Cardiac muscle cell (in vitro differentiated cells and primary cell): Measurements from ENCODE around the gene PLA2G4A. TPM values are rescaled to one million over a fixed set of nuclear protein-coding genes. Genes with fewer than 3 reads are reported as not detected.

Experiments
- DNase-seq, 2 donors: peaks; one replicate each; pipeline versions ENCODE4 v3.0.0 to v3.0.0-alpha.2; 2010 to 2017; ENCODE audit warnings: low read depth in 1 of 2, low spot score in 1 of 2
- H3K27ac ChIP-seq: fragments of 200-600 bp; sonication (generic); 2 replicates; pipeline ENCODE4 v1.5.1; 2016
- H3K27me3 ChIP-seq: fragments of 200-600 bp; sonication (generic); 2 replicates; pipeline ENCODE4 v1.6.0; 2016; ENCODE audit warnings: control low read depth
- H3K36me3 ChIP-seq: fragments of 200-600 bp; sonication (generic); 2 replicates; pipeline ENCODE4 v1.5.1; 2016; ENCODE audit warnings: control low read depth
- H3K4me1 ChIP-seq: fragments of 200-600 bp; sonication (generic); 2 replicates; pipeline ENCODE4 v1.8.1; 2017; ENCODE audit warnings: low read depth, mild to moderate bottlenecking, mixed run types
- H3K4me3 ChIP-seq: fragments of 200-600 bp; sonication (generic); 2 replicates; pipeline ENCODE4 v1.5.1; 2016; ENCODE audit warnings: mild to moderate bottlenecking
- H3K9me3 ChIP-seq: fragments of 200-600 bp; sonication (generic); 2 replicates; pipeline ENCODE4 v1.5.1; 2017; ENCODE audit warnings: low read depth, mild to moderate bottlenecking, control low read depth
- polyA plus RNA-seq: library from polyadenylated mRNA; unstranded; fragments of >200 nt; fragmentation: Nextera tagmentation; extraction: Ambion mirVana; gene quantifications from 2 replicates; pipeline ENCODE4 v1.2.1, GENCODE V29; 2016
- total RNA-seq: library from RNA; depleted of rRNA; stranded (reverse); fragments of >200 nt; gene quantifications from 2 replicates; pipeline ENCODE4 v1.2.3, GENCODE V29; 2016
- TF ChIP-seq, protein P1 (sequence below): IDR thresholded peaks from 2 replicates; pipeline ENCODE4 v1.5.1; 2012; ENCODE audit warnings: low read depth, mild to moderate bottlenecking, low read length

Gene PLA2G4A
- total and polyA plus RNA-seq, 2 experiments from 2014 or later, result 0.09 TPM; not detected in 1

- Histone ChIP-seq H3K4me3 (no peak overlapping the region), H3K36me3 (no peaks in the 10 kb centered on the region), H3K9me3 (no peaks in the 10 kb centered on the region), H3K4me1 (no peaks in the 10 kb centered on the region), H3K27ac (no peak overlapping the region), H3K27me3 (no peaks in the 10 kb centered on the region)
- TF ChIP-seq, protein P1, sequence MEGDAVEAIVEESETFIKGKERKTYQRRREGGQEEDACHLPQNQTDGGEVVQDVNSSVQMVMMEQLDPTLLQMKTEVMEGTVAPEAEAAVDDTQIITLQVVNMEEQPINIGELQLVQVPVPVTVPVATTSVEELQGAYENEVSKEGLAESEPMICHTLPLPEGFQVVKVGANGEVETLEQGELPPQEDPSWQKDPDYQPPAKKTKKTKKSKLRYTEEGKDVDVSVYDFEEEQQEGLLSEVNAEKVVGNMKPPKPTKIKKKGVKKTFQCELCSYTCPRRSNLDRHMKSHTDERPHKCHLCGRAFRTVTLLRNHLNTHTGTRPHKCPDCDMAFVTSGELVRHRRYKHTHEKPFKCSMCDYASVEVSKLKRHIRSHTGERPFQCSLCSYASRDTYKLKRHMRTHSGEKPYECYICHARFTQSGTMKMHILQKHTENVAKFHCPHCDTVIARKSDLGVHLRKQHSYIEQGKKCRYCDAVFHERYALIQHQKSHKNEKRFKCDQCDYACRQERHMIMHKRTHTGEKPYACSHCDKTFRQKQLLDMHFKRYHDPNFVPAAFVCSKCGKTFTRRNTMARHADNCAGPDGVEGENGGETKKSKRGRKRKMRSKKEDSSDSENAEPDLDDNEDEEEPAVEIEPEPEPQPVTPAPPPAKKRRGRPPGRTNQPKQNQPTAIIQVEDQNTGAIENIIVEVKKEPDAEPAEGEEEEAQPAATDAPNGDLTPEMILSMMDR, result no peak
- DNase-seq, result no peak
Observed at GRCh38 chr1:186799689-186800054, 29.1 kb upstream of the PLA2G4A start.

GRCh38 chr1:186802388-186802787, 26.4 kb upstream of the PLA2G4A start:
- TF ChIP-seq, protein P1, result no peak
- Histone ChIP-seq H3K36me3 (no peaks in the 10 kb centered on the region), H3K27ac (no peak overlapping the region), H3K27me3 (no peaks in the 10 kb centered on the region), H3K9me3 (no peaks in the 10 kb centered on the region), H3K4me3 (no peak overlapping the region), H3K4me1 (no peaks in the 10 kb centered on the region)
- DNase-seq, result no peak

GRCh38 chr1:186804679-186805078, 24.1 kb upstream of the PLA2G4A start:
- Histone ChIP-seq H3K27ac (no peak overlapping the region), H3K27me3 (no peaks in the 10 kb centered on the region), H3K4me3 (no peak overlapping the region), H3K9me3 (no peaks in the 10 kb centered on the region), H3K4me1 (no peaks in the 10 kb centered on the region), H3K36me3 (no peaks in the 10 kb centered on the region)
- DNase-seq, result no peak
- TF ChIP-seq, protein P1, result no peak

- Histone ChIP-seq H3K9me3 (no peaks in the 10 kb centered on the region), H3K36me3 (no peaks in the 10 kb centered on the region), H3K4me3 (no peak overlapping the region), H3K27ac (no peak overlapping the region), H3K4me1 (no peaks in the 10 kb centered on the region), H3K27me3 (no peaks in the 10 kb centered on the region)
- TF ChIP-seq, protein P1, result peak; percentile 60
- DNase-seq, result peak; percentile 8 to 84
Observed at GRCh38 chr1:186806477-186806876, 22.3 kb upstream of the PLA2G4A start.

DNA sequence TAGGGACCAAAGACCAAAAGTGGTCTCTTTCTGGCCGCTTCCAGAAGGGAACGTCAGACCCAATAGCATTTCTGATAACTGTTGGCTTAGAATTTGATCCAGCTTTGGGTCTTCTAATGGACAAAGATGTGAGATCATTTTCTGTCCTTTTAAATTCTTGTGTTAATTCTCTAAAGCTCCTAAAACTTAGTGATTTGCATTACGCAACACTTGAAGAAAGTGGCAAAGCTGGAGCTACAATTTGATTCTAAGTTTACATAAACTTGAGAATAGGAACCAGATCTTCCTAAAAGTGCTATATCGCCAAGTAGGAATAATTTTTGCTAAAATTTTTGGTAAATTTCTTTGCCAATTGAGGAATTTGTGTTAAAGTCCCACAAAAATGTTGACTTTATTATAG, 21.6 kb upstream of the PLA2G4A start:
- H3K27me3 ChIP-seq, result no peaks in the 10 kb centered on the region
- DNase-seq, result no peak
- H3K36me3 ChIP-seq, result no peaks in the 10 kb centered on the region
- H3K4me1 ChIP-seq, result no peaks in the 10 kb centered on the region
- TF ChIP-seq, protein P1, result no peak
- no peak overlapping the region for H3K27ac ChIP-seq
- H3K9me3 ChIP-seq, result no peaks in the 10 kb centered on the region
- H3K4me3 ChIP-seq, result no peak overlapping the region

DNA sequence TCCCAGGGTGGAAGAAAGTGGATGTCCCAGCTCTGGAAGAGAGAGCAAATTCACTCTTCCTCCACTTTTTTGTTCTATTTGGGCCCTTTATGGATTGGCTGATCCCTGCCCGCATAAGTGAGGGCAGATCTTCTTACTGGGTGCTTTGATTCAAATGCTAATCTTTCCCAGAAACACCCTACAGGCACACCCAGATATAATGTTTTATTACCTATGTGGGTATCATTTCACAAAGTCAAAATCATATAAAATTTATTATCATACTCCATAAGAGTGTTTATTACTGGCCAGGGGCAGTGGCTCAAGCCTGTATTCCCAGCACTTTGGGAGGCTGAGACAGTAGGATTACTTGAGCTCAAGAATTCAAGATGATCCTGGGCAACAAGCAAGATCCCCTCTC, 16.9 kb upstream of the PLA2G4A start:
- no peak for DNase-seq
- TF ChIP-seq, protein P1, result no peak
- Histone ChIP-seq H3K4me3 (no peak overlapping the region), H3K27me3 (no peaks in the 10 kb centered on the region), H3K36me3 (no peaks in the 10 kb centered on the region), H3K4me1 (no peaks in the 10 kb centered on the region), H3K27ac (no peak overlapping the region), H3K9me3 (no peaks in the 10 kb centered on the region)
